GM12874 (cell line): Measurements from ENCODE around the gene DCDC2.

Experiments used
- TF ChIP-seq, protein P1 (sequence below): IDR thresholded peaks from 2 replicates; pipeline ENCODE4 v1.5.1; 2011; ENCODE audit warnings: low read depth, mild to moderate bottlenecking, control low read depth, low read length, moderate library complexity; ENCODE audit not compliant: insufficient read depth

DCDC2 gene

DNA sequence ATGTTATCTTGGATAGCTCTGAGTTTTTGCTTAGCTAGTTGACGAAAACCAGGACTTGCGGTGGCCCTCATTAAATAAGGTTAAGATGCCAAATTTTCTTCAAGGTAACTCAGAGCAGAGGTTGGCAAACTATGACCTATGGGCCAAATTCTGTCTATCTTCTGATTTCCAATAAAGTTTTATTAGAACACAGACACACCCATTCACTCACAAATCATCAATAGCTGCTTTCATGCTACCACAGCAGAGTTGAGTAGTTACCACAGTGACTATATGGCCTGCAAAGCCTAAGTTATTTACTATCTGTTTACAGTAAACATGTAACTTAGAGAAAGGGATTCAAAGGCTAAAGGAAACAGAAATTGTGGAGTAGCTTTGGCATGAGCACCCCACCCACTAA, 23.6 kb downstream of the DCDC2 start:
- TF ChIP-seq, protein P1, sequence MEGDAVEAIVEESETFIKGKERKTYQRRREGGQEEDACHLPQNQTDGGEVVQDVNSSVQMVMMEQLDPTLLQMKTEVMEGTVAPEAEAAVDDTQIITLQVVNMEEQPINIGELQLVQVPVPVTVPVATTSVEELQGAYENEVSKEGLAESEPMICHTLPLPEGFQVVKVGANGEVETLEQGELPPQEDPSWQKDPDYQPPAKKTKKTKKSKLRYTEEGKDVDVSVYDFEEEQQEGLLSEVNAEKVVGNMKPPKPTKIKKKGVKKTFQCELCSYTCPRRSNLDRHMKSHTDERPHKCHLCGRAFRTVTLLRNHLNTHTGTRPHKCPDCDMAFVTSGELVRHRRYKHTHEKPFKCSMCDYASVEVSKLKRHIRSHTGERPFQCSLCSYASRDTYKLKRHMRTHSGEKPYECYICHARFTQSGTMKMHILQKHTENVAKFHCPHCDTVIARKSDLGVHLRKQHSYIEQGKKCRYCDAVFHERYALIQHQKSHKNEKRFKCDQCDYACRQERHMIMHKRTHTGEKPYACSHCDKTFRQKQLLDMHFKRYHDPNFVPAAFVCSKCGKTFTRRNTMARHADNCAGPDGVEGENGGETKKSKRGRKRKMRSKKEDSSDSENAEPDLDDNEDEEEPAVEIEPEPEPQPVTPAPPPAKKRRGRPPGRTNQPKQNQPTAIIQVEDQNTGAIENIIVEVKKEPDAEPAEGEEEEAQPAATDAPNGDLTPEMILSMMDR = no peak

DNA sequence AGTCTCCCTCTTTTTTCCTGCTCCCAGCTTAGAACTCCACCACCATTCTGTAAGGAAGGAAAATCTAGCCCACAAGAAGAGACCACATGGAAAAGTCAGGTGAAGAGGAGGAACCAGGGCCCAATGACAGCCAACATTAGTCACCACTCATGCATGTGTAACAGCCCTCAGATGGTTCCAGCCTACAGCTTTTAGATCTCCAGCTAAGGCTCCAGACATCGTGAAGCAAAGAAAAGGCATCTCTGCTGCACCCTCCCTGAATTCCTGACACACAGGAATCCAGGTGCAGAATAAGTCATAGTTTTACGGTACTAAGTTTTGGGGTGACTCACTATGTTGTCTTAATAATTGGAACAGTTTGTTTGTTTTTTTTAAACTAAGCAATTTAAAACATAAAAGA, 25.5 kb downstream of the DCDC2 start:
- TF ChIP-seq, protein P1 = no peak

DNA sequence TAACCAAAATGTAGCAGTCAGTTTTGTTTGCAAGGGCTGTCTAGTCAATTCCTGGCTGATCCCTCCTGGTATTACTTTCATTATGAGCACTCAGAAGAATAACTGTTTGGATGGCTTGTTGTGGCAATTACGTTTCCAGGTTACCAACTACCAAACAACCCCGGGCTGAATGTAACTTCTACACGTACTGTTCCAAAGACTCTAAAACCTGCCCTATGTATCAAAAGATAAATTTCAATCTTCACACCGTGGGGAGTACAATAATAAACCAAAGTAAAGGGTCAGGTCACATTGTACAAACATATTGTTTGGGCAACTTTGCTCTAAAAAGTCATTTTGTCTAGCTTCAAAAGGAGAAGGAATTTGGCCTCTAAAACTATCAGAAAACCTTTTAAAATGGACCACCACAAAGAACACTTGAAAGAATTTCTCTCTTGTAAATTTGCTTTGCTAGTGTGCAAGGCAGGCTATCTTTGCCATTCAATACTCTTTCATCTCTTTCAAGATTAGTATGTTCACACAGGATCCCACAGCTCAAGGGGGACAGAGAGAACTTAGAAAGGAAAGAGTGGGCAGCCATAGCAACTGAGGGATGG, 27.6 kb downstream of the DCDC2 start:
- TF ChIP-seq, protein P1 = no peak

DNA sequence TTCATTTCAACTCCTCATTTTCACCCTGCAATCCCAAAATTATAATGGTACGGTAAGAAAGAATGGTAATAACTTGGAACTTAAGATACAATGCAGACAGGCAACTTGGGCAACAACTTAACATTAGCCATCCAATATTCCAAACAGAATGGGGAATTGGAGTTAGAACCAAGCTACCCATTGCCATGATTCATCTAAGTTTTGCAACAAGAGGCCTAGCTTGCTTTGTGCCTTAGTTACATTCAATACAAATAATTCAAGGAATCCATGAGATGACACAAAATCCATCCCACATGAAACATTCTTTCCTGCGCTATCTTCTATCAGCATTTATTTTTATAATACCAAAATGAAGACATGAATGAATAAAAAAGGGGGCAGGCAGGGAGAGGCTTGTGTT, 28.4 kb downstream of the DCDC2 start:
- TF ChIP-seq, protein P1 = no peak

DNA sequence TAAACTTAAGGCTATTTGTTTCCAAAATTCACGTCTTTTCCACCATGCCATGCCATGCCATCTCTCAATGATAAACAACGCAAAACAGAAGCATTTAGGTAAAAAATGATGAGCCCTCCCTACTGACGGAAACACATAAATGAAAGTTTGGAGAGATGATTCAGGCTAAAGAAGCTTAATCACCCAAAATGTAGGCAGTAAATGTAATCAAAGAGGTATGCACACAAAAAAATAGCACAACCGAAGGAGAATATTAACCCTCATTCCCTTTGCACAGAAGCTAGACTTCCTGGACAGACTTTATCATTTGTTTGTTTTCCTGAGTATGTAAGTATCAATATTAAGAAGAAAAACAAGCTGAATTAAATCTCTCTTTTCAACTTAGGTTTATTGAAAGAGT, 28.8 kb downstream of the DCDC2 start:
- TF ChIP-seq, protein P1 = no peak

DNA sequence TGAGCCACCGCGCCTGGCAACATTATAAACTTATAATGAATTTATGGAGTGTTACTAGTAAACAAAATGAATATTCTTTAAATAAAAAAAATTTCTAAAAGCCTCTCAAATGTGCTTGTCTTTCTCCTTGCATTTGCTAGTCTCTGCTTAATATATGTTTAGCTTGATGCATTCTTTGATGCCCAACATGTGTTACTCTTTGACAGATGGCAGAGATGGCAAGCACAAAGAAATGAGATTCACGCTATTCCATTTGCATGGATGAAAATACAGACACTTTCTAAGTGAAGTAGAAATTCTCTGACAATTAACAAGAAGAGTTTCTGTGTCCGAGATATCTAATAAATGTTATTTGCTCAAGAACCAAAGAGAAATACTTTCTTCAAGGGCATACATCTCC, 30.1 kb downstream of the DCDC2 start:
- TF ChIP-seq, protein P1 = no peak

DNA sequence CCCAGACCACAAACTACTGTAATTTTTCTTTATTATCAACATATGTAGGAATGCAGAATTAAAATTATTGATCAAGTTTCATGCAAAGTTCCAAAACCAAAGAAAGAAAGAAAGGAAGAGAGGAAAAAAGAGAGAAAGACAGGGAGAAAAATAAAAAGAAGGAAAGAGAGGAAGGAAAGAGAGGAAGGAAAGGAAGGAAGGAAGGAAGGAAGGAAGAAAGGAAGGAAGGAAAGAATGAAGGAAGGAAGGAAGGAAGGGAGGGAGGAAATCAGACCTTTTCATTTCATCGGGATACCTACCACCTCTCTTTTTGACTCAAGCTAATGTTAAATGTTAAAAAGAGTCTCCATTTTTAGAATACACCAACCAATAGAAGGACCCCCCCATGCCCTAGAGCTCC, 31.9 kb downstream of the DCDC2 start:
- TF ChIP-seq, protein P1 = no peak
